ENCODE measurements around the gene CYP4F22.
"Not testable (repeated sequence)": the region's sequence is repeated elsewhere in the genome, so short reads cannot be mapped to it uniquely, and the experiment has no call there.

CYP4F22 gene

GRCh38 chr19:15475611-15476010 is 32.7 kb upstream of the CYP4F22 start:
- H3K9me3 ChIP-seq = no peaks in the 10 kb centered on the region
- H3K4me3 ChIP-seq (ENCODE audit: low read depth, low read length) = no peak overlapping the region
- H3K27me3 ChIP-seq = peaks cover 1% of the 10 kb centered on the region; the same call in 1 of the 2 replicates
- H3K36me3 ChIP-seq = no peaks in the 10 kb centered on the region
- H3K4me1 ChIP-seq = no peaks in the 10 kb centered on the region
- no peak for DNase-seq
- TF ChIP-seq CTCF (IDR thresholded peaks at IDR 0.05; ENCODE audit: low read depth, low read length) = no peak

- no peak overlapping the region for H3K4me3 ChIP-seq (ENCODE audit: low read depth, low read length)
- no peaks in the 10 kb centered on the region for H3K36me3 ChIP-seq
- DNase-seq = no peak
- no peaks in the 10 kb centered on the region for H3K27me3 ChIP-seq
- no peaks in the 10 kb centered on the region for H3K4me1 ChIP-seq
- TF ChIP-seq CTCF (IDR thresholded peaks at IDR 0.05; ENCODE audit: low read depth, low read length) = no peak
- no peaks in the 10 kb centered on the region for H3K9me3 ChIP-seq
These were observed 32.0 kb upstream of the CYP4F22 start for GRCh38 chr19:15476325-15476724.

- H3K4me3 ChIP-seq (ENCODE audit: low read depth, low read length) = no peak within 1 kb of the TSS
- H3K36me3 ChIP-seq = no peaks in the 10 kb centered on the region
- no peaks in the 10 kb centered on the region for H3K27me3 ChIP-seq
- TF ChIP-seq CTCF (IDR thresholded peaks at IDR 0.05; ENCODE audit: low read depth, low read length) = 0 out of 2 replicates have a peak, but pooled peaks have one; percentile 1
- no peaks in the 10 kb centered on the region for H3K9me3 ChIP-seq
- no peaks in the 10 kb centered on the region for H3K4me1 ChIP-seq
- no peak for DNase-seq
These were observed 28.7 kb upstream of the CYP4F22 start, which contains the start of gene PGLYRP2 for GRCh38 chr19:15479391-15480345. PGLYRP2 (minus strand) TSS chr19:15479501; CDS start chr19:15479371, 130 bp downstream.

- not testable (repeated sequence) for H3K36me3 ChIP-seq; H3K4me1 ChIP-seq; H3K9me3 ChIP-seq; H3K4me3 ChIP-seq (ENCODE audit: low read depth, low read length); H3K27me3 ChIP-seq; DNase-seq
These were observed 27.3 kb upstream of the CYP4F22 start for GRCh38 chr19:15480996-15481395.

GRCh38 chr19:15485768-15486167 is 22.6 kb upstream of the CYP4F22 start:
- not testable (repeated sequence) for H3K36me3 ChIP-seq; H3K4me3 ChIP-seq (ENCODE audit: low read depth, low read length); H3K9me3 ChIP-seq; H3K4me1 ChIP-seq; H3K27me3 ChIP-seq; DNase-seq

- TF ChIP-seq CTCF (IDR thresholded peaks at IDR 0.05; ENCODE audit: low read depth, low read length) = no peak
- no peak for DNase-seq
- 0 out of 2 replicates have a peak, but pooled peaks cover 3% of the 10 kb centered on the region for H3K9me3 ChIP-seq
These were observed 21.3 kb upstream of the CYP4F22 start for GRCh38 chr19:15487038-15487437.

More at GRCh38 chr19:15487038-15487437, 21.3 kb upstream of the CYP4F22 start:
- Histone ChIP-seq H3K27me3 (no peaks in the 10 kb centered on the region), H3K4me3 (ENCODE audit: low read depth, low read length) (no peak overlapping the region), H3K36me3 (no peaks in the 10 kb centered on the region), H3K4me1 (no peaks in the 10 kb centered on the region)

Data from BE2C (cell line).